Sigmoid colon (tissue), 3 donors: ENCODE data around the gene FRA10AC1.

ENCODE experiments used
- POLR2A ChIP-seq, 2 donors: fragments of 450-650 bp; IDR thresholded peaks; one replicate each; pipeline ENCODE4 v1.6.1; 2016; ENCODE audit warnings: antibody characterized with exemption in 2 of 2, mild to moderate bottlenecking in 2 of 2, moderate library complexity in 2 of 2
- TF ChIP-seq, protein P1 (sequence below), 4 experiments: fragments of 450-650 bp in 3 of 4; fragments of 200-600 bp in 1 of 4; IDR thresholded peaks; one replicate each; pipeline ENCODE4 v1.5.1; 2016 to 2019; ENCODE audit warnings: antibody characterized with exemption in 4 of 4, mild to moderate bottlenecking in 3 of 4, moderate library complexity in 2 of 4

DNA sequence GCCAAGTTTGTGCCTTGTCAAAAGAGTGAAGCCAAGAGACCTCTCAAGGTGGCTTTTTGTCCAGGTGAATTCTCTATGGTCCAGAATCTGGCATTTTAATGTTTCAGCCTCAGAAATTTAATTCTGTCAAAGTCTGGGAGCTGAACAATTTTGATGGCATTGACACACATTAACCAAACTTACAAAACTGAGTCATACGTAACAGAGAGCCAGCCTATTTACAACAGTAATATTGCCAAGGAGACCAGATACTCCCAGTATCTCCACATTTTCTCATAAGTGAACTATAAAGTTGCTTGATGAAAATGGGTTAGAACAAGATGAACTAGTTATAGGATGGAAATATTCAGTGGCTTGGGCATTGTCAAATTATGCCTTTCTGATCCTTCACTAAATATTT lies 46.2 kb downstream of the FRA10AC1 start:
- TF ChIP-seq, protein P1, sequence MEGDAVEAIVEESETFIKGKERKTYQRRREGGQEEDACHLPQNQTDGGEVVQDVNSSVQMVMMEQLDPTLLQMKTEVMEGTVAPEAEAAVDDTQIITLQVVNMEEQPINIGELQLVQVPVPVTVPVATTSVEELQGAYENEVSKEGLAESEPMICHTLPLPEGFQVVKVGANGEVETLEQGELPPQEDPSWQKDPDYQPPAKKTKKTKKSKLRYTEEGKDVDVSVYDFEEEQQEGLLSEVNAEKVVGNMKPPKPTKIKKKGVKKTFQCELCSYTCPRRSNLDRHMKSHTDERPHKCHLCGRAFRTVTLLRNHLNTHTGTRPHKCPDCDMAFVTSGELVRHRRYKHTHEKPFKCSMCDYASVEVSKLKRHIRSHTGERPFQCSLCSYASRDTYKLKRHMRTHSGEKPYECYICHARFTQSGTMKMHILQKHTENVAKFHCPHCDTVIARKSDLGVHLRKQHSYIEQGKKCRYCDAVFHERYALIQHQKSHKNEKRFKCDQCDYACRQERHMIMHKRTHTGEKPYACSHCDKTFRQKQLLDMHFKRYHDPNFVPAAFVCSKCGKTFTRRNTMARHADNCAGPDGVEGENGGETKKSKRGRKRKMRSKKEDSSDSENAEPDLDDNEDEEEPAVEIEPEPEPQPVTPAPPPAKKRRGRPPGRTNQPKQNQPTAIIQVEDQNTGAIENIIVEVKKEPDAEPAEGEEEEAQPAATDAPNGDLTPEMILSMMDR (IDR thresholded peaks at IDR 0.05) = no peak
- no peak for TF ChIP-seq POLR2A (IDR thresholded peaks at IDR 0.05)
